Neural cell (in vitro differentiated cells): ENCODE measurements around the gene JMJD7. TPM values are rescaled to one million over a fixed set of nuclear protein-coding genes. Genes with fewer than 3 reads are reported as not detected.

Experiments
- H2AFZ ChIP-seq: fragments of 200-600, 300-800 bp; sonication (generic), shearing (Covaris generic); 2 replicates; pipeline ENCODE4 v1.6.0; 2014; ENCODE audit warnings: low read depth, mild to moderate bottlenecking, antibody characterized with exemption, low read length, moderate library complexity
- H3F3A ChIP-seq: fragments of 200-600 bp; shearing (Covaris generic); 2 replicates; pipeline ENCODE4 v1.6.1; 2016; ENCODE audit warnings: mild to moderate bottlenecking, moderate library complexity, mixed read lengths, antibody characterized with exemption, low read length; ENCODE audit not compliant: insufficient read depth, poor library complexity, severe bottlenecking
- H3K27ac ChIP-seq: fragments of 200-600, 300-800 bp; sonication (generic), shearing (Covaris generic); 2 replicates; pipeline ENCODE4 v1.5.1; 2014; ENCODE audit warnings: mild to moderate bottlenecking, low read length, moderate library complexity
- H3K27me3 ChIP-seq: fragments of 300-800, 200-600 bp; sonication (generic), shearing (Covaris generic); 2 replicates; pipeline ENCODE4 v1.6.0; 2014; ENCODE audit warnings: mild to moderate bottlenecking, low read depth, low read length, moderate library complexity; ENCODE audit not compliant: insufficient read depth
- H3K36me3 ChIP-seq: fragments of 300-800, 200-600 bp; sonication (generic), shearing (Covaris generic); 2 replicates; pipeline ENCODE4 v1.5.1; 2014; ENCODE audit warnings: mild to moderate bottlenecking, antibody characterized with exemption, low read length, moderate library complexity; ENCODE audit not compliant: insufficient read depth
- H3K4me2 ChIP-seq: fragments of 300-800, 200-600 bp; sonication (generic), shearing (Covaris generic); 2 replicates; pipeline ENCODE4 v1.6.0; 2014; ENCODE audit warnings: mild to moderate bottlenecking, low read length
- H3K4me3 ChIP-seq: fragments of 300-800, 200-600 bp; sonication (generic), shearing (Covaris generic); 2 replicates; pipeline ENCODE4 v1.5.1; 2014; ENCODE audit warnings: mild to moderate bottlenecking, low read length, moderate library complexity
- H3K79me2 ChIP-seq: fragments of 200-600 bp; shearing (Covaris generic); replicated peaks from 2 replicates; pipeline ENCODE4 v1.6.0; 2014; ENCODE audit warnings: mild to moderate bottlenecking, low read length, moderate library complexity; ENCODE audit not compliant: insufficient read depth
- H3K9ac ChIP-seq: fragments of 300-800, 200-600 bp; sonication (generic), shearing (Covaris generic); 2 replicates; pipeline ENCODE4 v1.6.1; 2016; ENCODE audit warnings: mild to moderate bottlenecking, low read length, mixed read lengths
- H3K9me2 ChIP-seq: fragments of 200-600 bp; shearing (Covaris generic); 2 replicates; pipeline ENCODE4 v1.6.1; 2016; ENCODE audit warnings: mild to moderate bottlenecking, low read length, mixed read lengths; ENCODE audit not compliant: insufficient read depth
- H3K9me3 ChIP-seq: fragments of 200-600, 300-800 bp; sonication (generic), shearing (Covaris generic); 2 replicates; pipeline ENCODE4 v1.6.1; 2016; ENCODE audit warnings: mild to moderate bottlenecking, mixed run types, low read length, moderate library complexity, mixed read lengths
- H4K20me1 ChIP-seq: fragments of 200-600 bp; shearing (Covaris generic); 2 replicates; pipeline ENCODE4 v1.6.1; 2016; ENCODE audit warnings: mild to moderate bottlenecking, mixed run types; ENCODE audit not compliant: insufficient read depth
- CTCF ChIP-seq: fragments of 450-650 bp; IDR thresholded peaks from 2 replicates; pipeline ENCODE4 v1.5.1; 2014; ENCODE audit warnings: antibody characterized with exemption, mild to moderate bottlenecking, moderate library complexity; ENCODE audit not compliant: poor library complexity, severe bottlenecking
- EP300 ChIP-seq: fragments of 450-650 bp; conservative IDR thresholded peaks from 2 replicates; pipeline ENCODE4 v1.6.1; 2014; ENCODE audit warnings: antibody characterized with exemption, mild to moderate bottlenecking, moderate library complexity; ENCODE audit not compliant: poor library complexity, severe bottlenecking
- EZH2 ChIP-seq: fragments of 200-600, 300-800 bp; shearing (Covaris generic), sonication (generic); IDR thresholded peaks from 2 replicates; pipeline ENCODE4 v1.6.1; 2014; ENCODE audit warnings: antibody characterized with exemption, low read length, borderline replicate concordance, mild to moderate bottlenecking; ENCODE audit not compliant: insufficient read depth, poor library complexity, severe bottlenecking
- MXI1 ChIP-seq: fragments of 450-650 bp; conservative IDR thresholded peaks from 2 replicates; pipeline ENCODE4 v1.6.1; 2014; ENCODE audit warnings: antibody characterized with exemption, mild to moderate bottlenecking; ENCODE audit not compliant: poor library complexity, severe bottlenecking
- POLR2AphosphoS5 ChIP-seq: IDR thresholded peaks from 2 replicates; pipeline ENCODE4 v1.6.1; 2012
- RAD21 ChIP-seq: fragments of 450-650 bp; conservative IDR thresholded peaks from 2 replicates; pipeline ENCODE4 v1.6.1; 2014; ENCODE audit warnings: antibody characterized with exemption, mild to moderate bottlenecking, moderate library complexity
- REST ChIP-seq: IDR thresholded peaks from 2 replicates; pipeline ENCODE4 v1.6.1; 2012; ENCODE audit warnings: borderline replicate concordance
- SMC3 ChIP-seq: fragments of 450-650 bp; conservative IDR thresholded peaks from 2 replicates; pipeline ENCODE4 v1.6.1; 2014; ENCODE audit warnings: antibody characterized with exemption, mild to moderate bottlenecking, moderate library complexity; ENCODE audit not compliant: poor library complexity
- TAF1 ChIP-seq: IDR thresholded peaks from 2 replicates; pipeline ENCODE4 v1.6.1; 2012; ENCODE audit warnings: low read depth
- polyA plus RNA-seq: library from polyadenylated mRNA; depleted of rRNA; stranded (reverse); fragments of >200 nt; gene quantifications from 2 replicates; pipeline ENCODE4 v1.2.3, GENCODE V29; 2014

The JMJD7 gene
- polyA plus RNA-seq, 1 donor from 2014 or later: 14.0 TPM

GRCh38 chr15:41857316-41857715 lies 29.4 kb downstream of the JMJD7 start:
- no peak overlapping the region for H3K27ac ChIP-seq
- H3K27me3 ChIP-seq: no peaks in the 10 kb centered on the region
- no peaks in the 10 kb centered on the region for H3K9me2 ChIP-seq
- no peaks in the 10 kb centered on the region for H3K36me3 ChIP-seq
- no peak overlapping the region for H2AFZ ChIP-seq
- H3K79me2 ChIP-seq: no peaks in the 10 kb centered on the region
- no peaks in the 10 kb centered on the region for H3K9me3 ChIP-seq
- no peaks in the 10 kb centered on the region for H4K20me1 ChIP-seq
- TF ChIP-seq MXI1 (no peak), RAD21 (no peak), POLR2AphosphoS5 (no peak), SMC3 (no peak), REST (no peak), CTCF (no peak), EZH2 (no peak), EP300 (no peak), TAF1 (no peak)
- no peak overlapping the region for H3K4me3 ChIP-seq
- no peak overlapping the region for H3K4me2 ChIP-seq
- no peaks in the 10 kb centered on the region for H3F3A ChIP-seq
- H3K9ac ChIP-seq: no peak overlapping the region

DNA sequence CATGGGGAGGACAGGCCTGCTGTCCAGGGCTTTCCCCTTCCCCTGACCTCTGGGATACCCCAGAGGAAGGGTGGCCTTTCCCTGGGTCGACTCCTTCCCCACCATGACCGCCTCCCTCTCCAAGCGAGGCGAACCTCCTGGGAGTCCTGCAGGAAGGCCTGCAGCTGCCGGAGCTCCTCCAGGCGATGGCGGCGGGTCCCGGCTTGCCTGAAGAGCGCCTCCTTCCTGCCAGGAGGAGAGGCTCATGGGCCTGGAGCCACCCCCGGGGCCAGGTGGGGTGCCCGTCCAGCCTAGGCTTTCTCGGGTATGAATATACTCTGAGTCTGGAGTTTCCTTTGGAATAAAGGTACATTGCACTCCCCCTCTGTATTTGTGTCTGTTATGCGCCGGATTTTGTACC lies 30.9 kb downstream of the JMJD7 start:
- no peaks in the 10 kb centered on the region for H3K9me2 ChIP-seq
- no peak overlapping the region for H3K27ac ChIP-seq
- no peaks in the 10 kb centered on the region for H3F3A ChIP-seq
- no peaks in the 10 kb centered on the region for H3K36me3 ChIP-seq
- H4K20me1 ChIP-seq: no peaks in the 10 kb centered on the region
- H3K9me3 ChIP-seq: no peaks in the 10 kb centered on the region
- H3K4me2 ChIP-seq: no peak overlapping the region
- H2AFZ ChIP-seq: no peak overlapping the region
- H3K79me2 ChIP-seq: no peaks in the 10 kb centered on the region
- no peak overlapping the region for H3K9ac ChIP-seq
- no peaks in the 10 kb centered on the region for H3K27me3 ChIP-seq
- TF ChIP-seq EZH2: no peak
- no peak for TF ChIP-seq POLR2AphosphoS5
- no peak for TF ChIP-seq MXI1
- no peak for TF ChIP-seq RAD21
- TF ChIP-seq SMC3: no peak
- no peak for TF ChIP-seq CTCF
- no peak for TF ChIP-seq REST
- no peak for TF ChIP-seq TAF1
- no peak for TF ChIP-seq EP300
- no peak overlapping the region for H3K4me3 ChIP-seq
